HG02623 (cell line): Measurements from ENCODE around the gene APCDD1.
A peak's percentile ranks its signal among the peaks of the same experiment; 100 is the strongest.
"Not testable (repeated sequence)": the region's sequence is repeated elsewhere in the genome, so short reads cannot be mapped to it uniquely, and the experiment has no call there.

ENCODE experiments used
- ATAC-seq: cut with Tn5 transposase; IDR thresholded peaks from one replicate; pipeline ENCODE4 v1.9.1; 2021; ENCODE audit warnings: moderate library complexity; ENCODE audit not compliant: unreplicated experiment

Gene APCDD1

DNA sequence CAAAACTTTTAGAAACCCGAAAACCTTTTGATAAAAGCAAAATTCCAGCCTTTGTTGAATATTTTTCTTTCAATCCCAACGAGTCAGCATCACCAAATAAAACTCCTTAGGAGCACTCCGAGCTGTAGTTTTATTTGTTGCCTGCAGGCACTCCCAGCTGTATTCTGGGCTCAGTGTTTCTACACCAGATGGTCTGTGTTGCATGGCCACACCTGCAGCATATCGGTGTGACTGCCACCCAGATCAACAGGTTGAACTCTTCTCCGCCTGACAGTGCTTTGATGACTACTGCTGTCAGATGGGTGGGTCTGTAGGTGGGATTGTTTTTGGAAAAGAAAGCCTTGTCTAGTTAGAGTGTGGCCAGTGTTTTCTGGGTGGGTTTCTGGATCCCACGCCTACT, 32.7 kb downstream of the APCDD1 start:
- no peak for ATAC-seq

DNA sequence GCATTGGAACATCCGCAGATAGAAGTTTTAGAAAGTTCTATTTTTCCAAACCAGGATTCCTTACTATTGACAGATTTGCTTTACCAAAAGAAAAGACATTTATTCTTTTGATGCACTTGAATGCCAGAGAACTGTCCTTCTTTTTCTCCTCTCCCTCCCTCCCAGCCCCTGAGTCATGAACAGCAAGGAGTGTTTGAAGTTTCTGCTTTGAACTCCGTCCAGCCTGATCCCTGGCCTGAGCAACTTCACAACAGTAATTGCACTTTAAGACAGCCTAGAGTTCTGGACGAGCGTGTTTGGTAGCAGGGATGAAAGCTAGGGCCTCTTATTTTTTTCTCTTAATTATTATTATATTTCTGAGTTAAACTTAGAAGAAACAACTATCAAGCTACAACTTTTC, 33.6 kb downstream of the APCDD1 start:
- ATAC-seq: no peak

- ATAC-seq: peak; percentile 97
These were observed 36.1 kb downstream of the APCDD1 start for GRCh38 chr18:10490401-10491165.

GRCh38 chr18:10495936-10496335, 41.5 kb downstream of the APCDD1 start:
- no peak for ATAC-seq

GRCh38 chr18:10497206-10497749, 42.8 kb downstream of the APCDD1 start:
- no peak for ATAC-seq

- no peak for ATAC-seq
These were observed 44.8 kb downstream of the APCDD1 start for GRCh38 chr18:10499230-10499629.

DNA sequence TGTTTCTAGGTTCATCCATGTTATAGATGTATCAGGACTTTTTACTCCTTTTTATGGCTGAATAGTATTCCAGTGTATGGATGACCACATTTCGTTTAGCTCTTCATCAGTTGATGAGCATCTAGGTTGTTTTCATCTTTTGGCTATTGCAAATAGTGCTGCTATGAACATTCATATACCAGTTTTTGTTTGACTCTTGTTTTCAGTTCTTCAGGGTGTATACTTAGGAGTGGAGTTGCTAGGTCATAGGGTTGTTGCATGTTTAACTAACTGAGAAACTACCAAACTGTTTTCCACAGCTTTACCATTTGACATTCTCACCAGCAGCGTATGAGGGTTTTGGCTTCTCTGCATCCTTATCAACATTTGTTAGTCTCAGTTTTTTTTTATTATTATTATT, 45.6 kb downstream of the APCDD1 start:
- no peak for ATAC-seq

- ATAC-seq: no peak
These were observed 50.3 kb downstream of the APCDD1 start for GRCh38 chr18:10504723-10505122.

DNA sequence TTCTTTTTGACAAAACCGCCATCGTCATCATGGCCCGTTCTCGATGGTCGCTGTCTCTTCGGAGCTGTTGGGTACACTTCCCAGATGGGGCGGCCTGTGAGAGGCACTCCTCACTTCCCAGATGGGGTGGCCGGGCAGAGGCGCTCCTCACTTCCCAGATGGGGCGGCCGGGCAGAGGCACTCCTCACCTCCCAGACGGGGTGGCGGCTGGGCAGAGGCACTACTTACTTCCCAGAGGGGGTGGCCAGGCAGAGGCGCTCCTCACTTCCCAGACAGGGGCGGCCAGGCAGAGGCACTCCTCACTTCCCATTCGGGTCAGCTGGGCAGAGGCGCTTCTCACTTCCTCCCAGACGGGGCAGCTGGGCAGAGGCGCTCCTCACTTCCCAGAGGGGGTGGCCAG, 51.5 kb downstream of the APCDD1 start:
- ATAC-seq: not testable (repeated sequence)

GRCh38 chr18:10508591-10508990, 54.2 kb downstream of the APCDD1 start:
- no peak for ATAC-seq

DNA sequence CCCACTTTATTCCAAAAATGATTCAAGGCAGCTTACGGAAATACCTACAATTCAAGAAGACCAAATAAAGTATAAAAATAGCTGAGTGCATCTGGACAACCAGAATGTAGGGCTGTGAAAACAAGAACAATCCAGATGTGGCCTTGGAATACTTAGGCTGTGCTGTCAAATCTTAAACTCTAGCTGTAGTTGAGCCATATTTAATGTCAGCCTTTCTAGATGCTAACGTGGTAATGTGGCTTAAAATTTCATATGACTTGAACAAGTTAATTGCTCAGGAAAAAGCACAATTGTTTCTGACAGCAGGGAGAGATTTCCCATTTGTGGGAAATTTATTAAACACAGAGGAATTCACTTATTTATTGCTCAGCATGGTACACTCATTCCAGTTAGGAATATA, 56.8 kb downstream of the APCDD1 start:
- ATAC-seq: no peak

DNA sequence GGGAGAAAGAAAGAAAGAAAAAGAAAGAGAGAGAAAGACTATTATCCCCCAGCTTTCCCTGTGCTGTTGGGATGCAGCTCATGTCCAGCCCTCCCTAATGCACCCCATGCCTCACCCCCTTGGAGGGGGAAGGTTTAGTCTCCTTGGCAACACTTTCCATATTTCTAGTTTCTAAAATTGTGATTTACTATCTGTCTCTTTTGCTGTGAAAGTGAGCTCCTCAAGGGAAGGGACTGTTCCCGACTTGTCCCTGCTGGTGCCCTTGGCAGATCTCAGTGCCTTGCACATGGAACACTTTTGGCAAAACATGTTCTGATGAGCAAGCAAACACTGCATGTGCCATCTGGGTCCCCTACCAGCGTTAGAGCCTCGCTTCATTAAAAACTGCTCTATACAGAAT, 59.6 kb downstream of the APCDD1 start:
- no peak for ATAC-seq

- no peak for ATAC-seq
These were observed 60.2 kb downstream of the APCDD1 start for GRCh38 chr18:10514601-10515000.

- ATAC-seq: no peak
These were observed 61.0 kb downstream of the APCDD1 start for GRCh38 chr18:10515456-10515855.

GRCh38 chr18:10516078-10516477, 61.6 kb downstream of the APCDD1 start:
- no peak for ATAC-seq

- no peak for ATAC-seq
These were observed 64.3 kb downstream of the APCDD1 start for GRCh38 chr18:10518595-10519255.

- no peak for ATAC-seq
These were observed 64.9 kb downstream of the APCDD1 start for GRCh38 chr18:10519366-10519765.

- ATAC-seq: peak; percentile 80
These were observed 65.8 kb downstream of the APCDD1 start for GRCh38 chr18:10519999-10520935.

GRCh38 chr18:10521566-10521965, 67.1 kb downstream of the APCDD1 start:
- ATAC-seq: no peak

DNA sequence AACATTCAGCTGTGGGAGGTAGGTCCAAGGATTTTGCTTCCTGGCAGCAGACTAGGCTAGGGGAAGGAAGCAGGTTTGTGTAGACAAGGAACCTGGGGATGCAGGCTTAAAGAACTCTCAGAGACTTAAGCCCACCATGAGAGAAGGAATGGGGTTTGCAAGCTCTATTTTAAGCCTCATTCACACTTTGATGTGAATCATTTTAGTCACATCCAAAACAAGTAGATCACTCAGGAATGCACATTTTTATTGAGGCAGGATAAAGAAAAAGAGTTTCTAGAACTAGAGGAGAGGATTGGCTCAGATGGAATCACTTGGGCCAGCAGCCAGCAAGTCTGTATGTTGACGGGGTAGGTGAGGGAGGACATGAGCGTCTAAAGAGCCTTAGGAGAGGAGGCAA, 68.1 kb downstream of the APCDD1 start:
- no peak for ATAC-seq

GRCh38 chr18:10523544-10523943, 69.1 kb downstream of the APCDD1 start:
- ATAC-seq: no peak
